Osteoblast (primary cell): ENCODE data around the gene TMBIM1. TPM values are rescaled to one million over a fixed set of nuclear protein-coding genes. Genes with fewer than 3 reads are reported as not detected.

Experiments
- DNase-seq: peaks from one replicate; pipeline ENCODE4 v3.0.0; 2011; ENCODE audit warnings: low spot score, mixed read lengths; ENCODE audit not compliant: insufficient read length; ENCODE audit errors: missing footprints
- H2AFZ ChIP-seq: 2 replicates; pipeline ENCODE4 v1.6.0; 2011; ENCODE audit warnings: mild to moderate bottlenecking, low read length
- H3K27ac ChIP-seq: 2 replicates; pipeline ENCODE4 v1.5.1; 2011; ENCODE audit warnings: mild to moderate bottlenecking, low read depth, low read length, moderate library complexity
- H3K27me3 ChIP-seq: 2 replicates; pipeline ENCODE4 v1.6.0; 2012; ENCODE audit warnings: mild to moderate bottlenecking, control low read depth, inconsistent platforms, low read length, moderate library complexity; ENCODE audit not compliant: insufficient read depth
- H3K36me3 ChIP-seq: 2 replicates; pipeline ENCODE4 v1.5.1; 2011; ENCODE audit warnings: mild to moderate bottlenecking, low read length, control low read depth, moderate library complexity; ENCODE audit not compliant: insufficient read depth
- H3K4me1 ChIP-seq: 2 replicates; pipeline ENCODE4 v1.5.1; 2011; ENCODE audit warnings: mild to moderate bottlenecking, low read length, control low read depth, moderate library complexity; ENCODE audit not compliant: insufficient read depth
- H3K4me2 ChIP-seq: 2 replicates; pipeline ENCODE4 v1.6.0; 2011; ENCODE audit warnings: mild to moderate bottlenecking, low read length; ENCODE audit not compliant: insufficient read depth
- H3K4me3 ChIP-seq: fragments of 200-600 bp; sonication (generic); 3 replicates; pipeline ENCODE4 v1.5.1; 2012; ENCODE audit warnings: mild to moderate bottlenecking, low read length, inconsistent platforms; ENCODE audit not compliant: insufficient read depth
- H3K79me2 ChIP-seq: 2 replicates; pipeline ENCODE4 v1.6.0; 2012; ENCODE audit warnings: mild to moderate bottlenecking, low read length, control low read depth, inconsistent platforms; ENCODE audit not compliant: insufficient read depth
- H3K9me3 ChIP-seq: 2 replicates; pipeline ENCODE4 v1.5.1; 2011; ENCODE audit warnings: low read depth, low read length, control low read depth
- H4K20me1 ChIP-seq: 2 replicates; pipeline ENCODE4 v1.6.0; 2012; ENCODE audit warnings: mild to moderate bottlenecking, low read length, control low read depth; ENCODE audit not compliant: insufficient read depth
- total RNA-seq: library from RNA; depleted of rRNA; stranded (reverse); fragments of >200 nt; gene quantifications from 2 replicates; pipeline ENCODE4 v1.2.3, GENCODE V29; 2012
- TF ChIP-seq, protein P1 (sequence below): IDR thresholded peaks from 2 replicates; pipeline ENCODE4 v1.5.1; 2011; ENCODE audit warnings: mild to moderate bottlenecking, low read depth, low read length, moderate library complexity; ENCODE audit errors: extremely low read depth

Gene TMBIM1
- total RNA-seq, 1 donor, result 155 TPM

DNA sequence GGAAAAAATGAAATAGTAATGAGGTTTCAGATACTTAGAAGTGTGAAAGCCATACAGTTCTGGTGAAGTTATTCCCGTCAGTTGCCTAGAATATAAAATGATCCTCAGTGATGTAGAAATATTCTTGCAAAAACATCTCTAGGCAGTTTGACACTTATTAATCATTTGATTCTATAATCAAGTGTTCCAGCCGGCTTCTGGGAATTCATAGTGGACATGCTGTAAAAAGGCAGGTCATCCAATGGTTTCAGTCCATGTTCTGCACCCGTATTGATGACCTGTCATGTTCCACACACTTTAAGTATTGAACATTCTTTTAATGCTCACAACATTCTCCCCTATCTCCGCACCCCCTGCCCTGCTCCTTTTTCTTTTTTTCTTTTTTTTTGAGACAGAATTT is 55.5 kb downstream of the TMBIM1 start:
- Histone ChIP-seq H2AFZ (no peak overlapping the region), H3K27me3 (no peaks in the 10 kb centered on the region), H3K4me2 (no peak overlapping the region), H3K4me3 (no peak overlapping the region), H3K27ac (no peak overlapping the region), H4K20me1 (peaks cover 2% of the 10 kb centered on the region), H3K79me2 (peaks cover 57% of the 10 kb centered on the region), H3K4me1 (no peaks in the 10 kb centered on the region), H3K36me3 (peaks cover 86% of the 10 kb centered on the region), H3K9me3 (no peaks in the 10 kb centered on the region)
- TF ChIP-seq, protein P1, sequence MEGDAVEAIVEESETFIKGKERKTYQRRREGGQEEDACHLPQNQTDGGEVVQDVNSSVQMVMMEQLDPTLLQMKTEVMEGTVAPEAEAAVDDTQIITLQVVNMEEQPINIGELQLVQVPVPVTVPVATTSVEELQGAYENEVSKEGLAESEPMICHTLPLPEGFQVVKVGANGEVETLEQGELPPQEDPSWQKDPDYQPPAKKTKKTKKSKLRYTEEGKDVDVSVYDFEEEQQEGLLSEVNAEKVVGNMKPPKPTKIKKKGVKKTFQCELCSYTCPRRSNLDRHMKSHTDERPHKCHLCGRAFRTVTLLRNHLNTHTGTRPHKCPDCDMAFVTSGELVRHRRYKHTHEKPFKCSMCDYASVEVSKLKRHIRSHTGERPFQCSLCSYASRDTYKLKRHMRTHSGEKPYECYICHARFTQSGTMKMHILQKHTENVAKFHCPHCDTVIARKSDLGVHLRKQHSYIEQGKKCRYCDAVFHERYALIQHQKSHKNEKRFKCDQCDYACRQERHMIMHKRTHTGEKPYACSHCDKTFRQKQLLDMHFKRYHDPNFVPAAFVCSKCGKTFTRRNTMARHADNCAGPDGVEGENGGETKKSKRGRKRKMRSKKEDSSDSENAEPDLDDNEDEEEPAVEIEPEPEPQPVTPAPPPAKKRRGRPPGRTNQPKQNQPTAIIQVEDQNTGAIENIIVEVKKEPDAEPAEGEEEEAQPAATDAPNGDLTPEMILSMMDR, result no peak
- DNase-seq, result no peak

DNA sequence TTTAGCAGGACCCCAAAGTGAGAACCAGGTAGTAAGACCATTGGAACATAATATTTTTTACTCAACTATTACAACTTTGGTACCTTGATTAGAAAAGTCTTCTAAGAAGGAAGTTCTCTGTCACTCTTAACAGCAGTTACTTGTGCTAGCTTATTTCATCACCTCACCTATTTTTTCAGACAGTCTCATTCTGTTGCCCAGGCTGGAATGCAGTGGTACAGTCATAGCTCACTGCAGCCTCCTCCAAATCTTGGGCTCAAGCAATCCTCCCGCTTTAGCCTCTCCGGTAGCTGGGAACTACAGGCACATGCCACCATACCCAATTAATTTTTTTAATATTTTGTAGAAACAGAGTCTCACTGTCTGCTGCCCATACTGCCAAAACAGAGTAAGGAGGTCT is 57.3 kb downstream of the TMBIM1 start:
- Histone ChIP-seq H3K27ac (no peak overlapping the region), H3K36me3 (peaks cover 88% of the 10 kb centered on the region), H4K20me1 (peaks cover 8% of the 10 kb centered on the region), H3K9me3 (no peaks in the 10 kb centered on the region), H2AFZ (no peak overlapping the region), H3K4me3 (no peak overlapping the region), H3K27me3 (no peaks in the 10 kb centered on the region), H3K79me2 (peaks cover 59% of the 10 kb centered on the region), H3K4me2 (no peak overlapping the region), H3K4me1 (peaks cover 14% of the 10 kb centered on the region)
- TF ChIP-seq, protein P1, result no peak
- DNase-seq, result no peak

DNA sequence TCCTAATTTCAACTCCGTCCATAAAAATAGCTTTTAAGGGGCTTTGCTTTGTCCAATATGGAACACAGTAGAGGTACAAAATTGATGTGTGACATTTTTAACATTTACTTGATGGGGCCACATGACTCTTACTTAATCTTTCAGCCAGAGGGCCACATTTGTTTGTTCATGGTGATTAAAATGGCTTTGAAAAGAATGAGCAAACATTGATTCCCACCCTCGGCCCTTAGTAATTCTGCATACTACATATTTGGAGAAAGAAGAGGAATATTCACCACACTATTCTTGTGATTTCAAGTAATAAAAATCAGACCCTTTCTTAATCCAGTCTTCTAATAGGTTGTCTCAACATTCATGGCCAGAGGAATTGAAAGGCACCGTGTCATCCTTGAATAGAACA is 57.8 kb downstream of the TMBIM1 start:
- no peak overlapping the region for H3K27ac ChIP-seq
- peaks cover 91% of the 10 kb centered on the region for H3K36me3 ChIP-seq

DNA sequence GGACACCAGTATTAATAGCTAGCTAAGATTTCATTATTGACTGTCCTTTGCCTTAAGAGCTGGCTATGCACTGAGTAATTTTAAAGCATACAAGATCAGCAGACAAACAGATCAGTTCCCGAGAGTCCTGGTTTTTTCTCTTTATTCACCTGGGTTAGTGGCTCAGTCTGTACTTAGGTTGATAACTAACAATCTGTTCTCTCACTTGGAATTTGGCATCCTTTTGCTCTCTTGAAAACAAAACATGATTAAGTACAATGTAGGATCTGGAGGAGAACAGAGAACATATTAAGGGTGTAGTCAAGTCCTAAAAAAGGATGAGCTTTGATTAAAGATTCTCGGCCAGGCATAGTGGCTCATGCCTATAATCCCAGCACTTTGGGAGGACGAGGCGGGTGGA is 58.8 kb downstream of the TMBIM1 start:
- DNase-seq, result no peak
- no peak overlapping the region for H3K27ac ChIP-seq
- H2AFZ ChIP-seq, result no peak overlapping the region
- H3K4me3 ChIP-seq, result no peak overlapping the region
- peaks cover 56% of the 10 kb centered on the region for H3K79me2 ChIP-seq
- TF ChIP-seq, protein P1, result no peak
- no peak overlapping the region for H3K4me2 ChIP-seq
- H3K36me3 ChIP-seq, result peaks cover 85% of the 10 kb centered on the region
- no peaks in the 10 kb centered on the region for H3K9me3 ChIP-seq
- peaks cover 29% of the 10 kb centered on the region for H3K4me1 ChIP-seq
- peaks cover 8% of the 10 kb centered on the region for H4K20me1 ChIP-seq
- H3K27me3 ChIP-seq, result no peaks in the 10 kb centered on the region

More for the DNA sequence above, 57.8 kb downstream of the TMBIM1 start:
- peaks cover 8% of the 10 kb centered on the region for H4K20me1 ChIP-seq
- H3K4me1 ChIP-seq, result peaks cover 19% of the 10 kb centered on the region
- TF ChIP-seq, protein P1, result no peak
- H3K79me2 ChIP-seq, result peaks cover 62% of the 10 kb centered on the region
- no peaks in the 10 kb centered on the region for H3K27me3 ChIP-seq
- no peak overlapping the region for H2AFZ ChIP-seq
- H3K9me3 ChIP-seq, result no peaks in the 10 kb centered on the region
- H3K4me2 ChIP-seq, result no peak overlapping the region
- DNase-seq, result no peak
- no peak overlapping the region for H3K4me3 ChIP-seq
